ENCODE measurements around the gene PSMD14.

DNA sequence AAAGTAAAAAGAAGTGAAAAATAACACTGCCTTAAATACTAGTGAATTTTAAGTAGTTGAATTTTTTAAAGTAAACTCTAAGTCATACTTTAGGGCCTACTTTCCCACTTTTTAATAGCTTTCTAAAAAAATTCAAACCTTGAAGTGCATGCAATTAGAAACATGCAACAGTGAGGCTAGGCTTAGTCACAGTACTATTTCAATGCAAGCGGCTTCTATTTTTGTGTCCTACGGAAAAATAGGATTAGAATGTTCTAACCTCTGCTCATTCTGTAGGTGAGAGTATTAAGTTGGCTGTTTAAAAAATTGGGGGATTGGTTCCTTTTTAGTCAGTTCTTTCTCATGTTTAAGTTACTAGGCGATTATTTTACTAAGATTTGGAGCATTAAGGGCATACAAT, 39.1 kb upstream of the PSMD14 start:
- TF ChIP-seq YY1 (IDR thresholded peaks at IDR 0.05; ENCODE audit: insufficient read depth, insufficient read length) (no peak), ZNF274 (IDR thresholded peaks at IDR 0.05; ENCODE audit: low read depth, low read length) (no peak)

Data from NT2/D1 (cell line).